Measurements from ENCODE around the gene RBM20.

RBM20 gene

DNA sequence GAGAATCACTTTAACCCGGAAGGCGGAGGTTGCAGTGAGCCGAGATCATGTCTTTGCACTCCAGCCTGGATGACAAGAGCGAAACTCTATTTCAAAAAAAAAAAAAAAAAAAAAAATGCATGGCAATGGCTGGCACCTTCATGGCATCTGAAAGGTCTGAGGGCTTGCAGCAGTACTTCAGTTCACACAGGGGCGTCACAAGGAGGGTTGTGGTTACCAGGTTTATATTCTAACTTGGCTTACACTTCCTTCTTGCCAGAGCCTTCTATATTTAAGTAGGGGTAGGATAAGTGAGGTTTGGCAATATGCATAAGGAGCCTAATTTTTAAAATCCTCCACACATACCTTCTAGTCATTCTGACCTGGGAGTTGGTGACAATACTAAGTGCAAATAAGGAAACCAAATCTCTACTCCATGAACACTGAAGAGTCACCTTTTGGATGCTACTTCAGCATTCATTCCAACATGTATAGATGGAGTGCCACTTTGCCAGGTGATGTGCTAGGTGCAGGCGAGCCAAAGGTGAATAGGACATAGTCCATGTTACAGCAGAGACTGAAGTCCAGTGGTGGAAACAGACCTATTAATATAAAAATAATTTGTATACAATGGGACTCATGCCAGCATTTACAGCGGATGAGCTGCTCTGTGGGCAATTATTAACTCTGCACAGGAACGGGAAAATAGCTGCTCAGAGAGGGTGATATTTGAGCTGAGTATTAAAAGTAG lies 169.8 kb downstream of the RBM20 start:
- no peak for DNase-seq (ENCODE audit: low spot score)

DNA sequence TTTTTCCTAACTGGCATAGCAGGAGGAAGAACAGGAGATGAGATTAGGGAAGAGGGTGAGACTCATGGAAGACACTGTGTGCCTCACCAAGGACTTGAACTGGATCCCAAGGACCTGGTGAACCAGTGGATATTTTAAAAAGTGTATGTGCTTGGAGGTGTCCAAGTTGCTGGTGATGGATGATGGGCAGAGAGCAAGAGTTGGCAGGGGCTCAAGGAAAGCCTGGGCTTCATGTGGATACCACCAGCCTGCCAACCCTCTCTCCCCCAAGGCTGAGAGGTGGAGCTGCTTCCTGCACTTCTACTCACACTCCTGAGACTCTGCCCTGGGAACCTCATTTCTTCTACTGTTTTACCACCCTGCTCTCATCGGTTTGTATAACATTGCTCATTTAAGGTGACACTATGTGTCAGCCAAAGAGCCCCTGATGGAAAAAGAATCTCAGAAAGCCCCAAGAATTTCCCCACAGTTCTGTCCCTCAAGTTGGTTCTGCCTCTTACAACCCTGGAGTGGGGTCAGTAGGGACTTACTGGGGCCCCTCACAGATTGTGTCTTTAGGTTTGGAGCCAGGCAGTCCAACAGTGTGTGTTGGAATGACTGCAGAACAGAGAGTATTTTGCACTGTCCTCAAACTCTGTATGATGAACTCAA lies 171.3 kb downstream of the RBM20 start:
- DNase-seq (ENCODE audit: low spot score), result no peak

DNA sequence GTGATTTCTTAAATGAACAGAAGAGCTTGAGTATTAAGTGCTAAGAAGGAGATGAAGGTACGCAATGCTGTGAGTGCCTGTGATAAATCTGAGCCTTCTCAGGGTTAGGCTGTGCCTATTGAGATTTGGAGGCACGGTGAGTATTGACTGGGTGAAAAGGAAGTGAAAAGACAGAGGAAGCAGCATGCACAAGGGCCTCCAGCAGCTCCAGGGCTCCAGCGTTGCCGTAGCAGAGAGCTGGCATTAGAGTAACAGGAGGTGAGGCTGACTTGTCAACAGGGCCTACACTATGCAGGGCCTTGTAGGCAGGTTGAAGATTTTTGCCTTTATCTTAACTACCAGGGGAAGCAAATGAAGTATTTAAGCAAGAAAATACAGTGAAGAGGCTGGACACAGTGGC lies 173.5 kb downstream of the RBM20 start:
- DNase-seq (ENCODE audit: low spot score), result no peak

DNA sequence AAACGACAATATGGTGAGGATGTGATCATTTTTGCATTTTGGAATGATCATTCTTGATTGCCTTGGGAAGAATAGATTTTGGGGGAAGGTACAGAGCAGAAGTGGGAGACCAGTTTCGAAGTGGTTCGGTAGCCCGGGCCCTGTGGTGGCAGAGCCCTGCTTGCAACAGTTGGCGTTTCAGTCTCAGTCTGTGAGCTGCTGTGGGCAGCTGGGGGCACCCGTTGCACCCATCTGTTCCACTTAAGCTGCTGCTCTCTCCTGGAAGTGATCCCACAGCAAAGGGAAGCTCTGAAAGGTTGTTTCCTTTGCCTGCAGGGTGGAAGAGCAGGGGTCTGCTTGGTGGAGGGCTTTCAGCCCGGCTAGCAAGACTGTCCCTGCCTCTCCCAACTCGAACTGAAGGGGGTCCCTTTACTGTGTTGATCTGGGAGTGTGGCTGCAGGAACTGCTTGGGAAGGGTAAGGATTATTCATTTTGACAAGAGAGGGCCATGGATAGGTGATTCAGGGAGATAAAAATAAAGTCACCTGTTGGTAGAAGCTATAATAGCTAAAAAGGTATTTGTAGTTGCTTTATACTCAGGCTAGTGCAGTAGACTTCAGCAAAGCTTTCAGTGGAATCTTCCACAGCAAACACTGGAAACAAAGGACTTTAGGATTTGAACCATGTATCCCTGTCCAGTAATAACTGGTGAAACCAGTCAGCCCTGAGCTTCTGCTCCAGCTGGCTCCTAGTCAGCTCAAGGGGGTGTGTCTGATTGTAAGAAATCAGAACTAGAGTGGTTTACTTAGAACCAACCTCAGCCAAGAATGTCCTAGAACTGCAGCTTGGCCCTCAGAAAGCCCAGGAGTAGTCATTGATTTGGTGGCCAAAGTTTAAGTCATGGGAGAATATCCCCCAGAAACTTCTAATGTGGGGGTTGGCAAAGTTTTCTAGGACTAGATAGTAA lies 174.4 kb downstream of the RBM20 start:
- no peak for DNase-seq (ENCODE audit: low spot score)

DNA sequence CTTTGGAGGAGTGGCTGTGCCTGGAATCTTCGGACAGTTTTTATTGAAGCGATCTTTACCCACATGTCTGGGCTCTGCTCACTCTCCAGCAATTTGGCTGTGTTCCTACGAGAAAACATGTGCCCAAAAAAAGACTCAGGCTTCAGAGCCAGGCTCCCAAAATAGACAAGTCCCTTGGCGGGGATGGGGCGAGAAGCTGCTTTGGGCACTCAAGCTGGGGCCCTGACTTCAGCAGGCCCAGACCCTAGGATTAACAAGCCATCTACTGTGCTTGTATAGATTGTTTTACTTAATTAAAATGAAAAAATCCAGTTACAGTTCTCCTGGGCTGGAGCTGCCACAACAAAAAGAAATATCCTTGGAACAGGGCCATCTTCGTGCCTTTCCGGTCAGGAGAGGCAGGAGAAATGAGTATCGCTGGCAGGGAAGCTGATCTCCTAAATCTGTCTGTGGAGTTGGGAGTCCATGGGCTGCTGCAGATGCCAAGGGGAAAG lies 176.2 kb downstream of the RBM20 start:
- DNase-seq (ENCODE audit: low spot score), result no peak

DNA sequence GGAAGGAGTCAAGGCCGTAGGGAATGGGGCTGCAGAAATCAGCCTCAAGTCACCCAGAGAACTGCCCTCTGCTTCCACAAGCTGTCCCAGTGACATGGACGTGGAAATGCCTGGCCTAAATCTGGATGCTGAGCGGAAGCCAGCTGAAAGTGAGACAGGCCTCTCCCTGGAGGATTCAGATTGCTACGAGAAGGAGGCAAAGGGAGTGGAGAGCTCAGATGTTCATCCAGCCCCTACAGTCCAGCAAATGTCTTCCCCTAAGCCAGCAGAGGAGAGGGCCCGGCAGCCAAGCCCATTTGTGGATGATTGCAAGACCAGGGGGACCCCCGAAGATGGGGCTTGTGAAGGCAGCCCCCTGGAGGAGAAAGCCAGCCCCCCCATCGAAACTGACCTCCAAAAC lies 177.4 kb downstream of the RBM20 start:
- DNase-seq (ENCODE audit: low spot score), result no peak

DNA sequence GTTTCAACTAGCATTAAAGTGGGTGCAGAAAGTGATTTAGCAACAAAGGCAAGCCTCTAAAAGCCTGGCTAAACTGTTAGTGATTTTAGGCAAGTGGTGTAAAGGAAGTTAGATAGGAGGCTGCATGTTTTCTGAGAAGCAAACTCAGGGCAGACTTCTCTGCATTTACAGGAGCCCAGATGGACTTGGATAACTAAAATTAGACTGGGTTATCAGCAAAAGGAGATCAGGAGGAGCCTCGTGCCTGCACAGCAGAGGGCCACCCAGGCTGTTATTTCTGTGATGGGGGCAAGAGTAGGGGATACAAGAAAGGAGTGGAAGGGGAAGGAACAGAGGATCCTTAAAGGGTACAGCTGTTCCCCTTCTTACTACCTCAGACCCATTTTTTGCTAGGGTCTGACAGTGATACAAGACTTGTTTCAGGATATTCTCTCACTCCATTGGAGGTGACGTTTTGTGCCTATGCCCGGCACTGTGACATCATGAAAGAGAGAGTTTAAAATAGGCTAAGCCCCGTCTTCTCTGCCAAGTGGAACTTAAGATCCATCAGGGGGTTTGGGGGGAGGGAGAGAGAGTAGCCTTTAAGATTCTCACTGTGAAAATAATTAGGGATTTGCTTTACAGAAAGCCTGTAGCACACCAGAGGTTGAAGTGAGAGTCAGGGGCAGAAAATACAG lies 178.0 kb downstream of the RBM20 start:
- DNase-seq (ENCODE audit: low spot score), result no peak

DNA sequence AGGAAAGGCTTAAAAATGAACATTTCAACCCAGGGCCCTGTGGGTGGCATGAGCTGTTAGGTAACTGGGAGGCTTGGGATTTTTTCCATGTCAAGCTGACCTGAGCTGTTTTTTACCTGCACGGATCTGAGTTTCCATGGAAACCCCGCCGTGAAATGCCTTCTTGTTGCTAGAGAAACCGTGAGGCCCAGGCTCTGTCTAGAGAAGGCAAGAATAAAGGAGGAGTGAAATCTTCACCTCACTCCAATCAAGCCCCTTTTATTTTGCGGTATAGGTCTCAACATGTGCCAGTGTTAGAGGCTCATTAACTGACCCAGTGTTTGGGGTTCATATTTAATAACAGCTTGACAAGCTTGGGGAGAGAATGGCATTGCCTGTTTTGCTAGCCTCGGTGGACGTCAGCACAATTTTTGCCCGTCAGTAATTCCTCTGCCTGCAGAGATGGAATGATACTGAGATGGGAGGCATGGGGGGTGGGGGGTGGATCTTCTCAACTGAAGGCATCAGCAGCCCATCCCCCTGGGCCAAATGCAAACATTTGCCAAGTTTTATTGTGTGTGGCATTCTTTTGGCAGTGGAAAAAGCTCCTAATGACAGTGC lies 178.7 kb downstream of the RBM20 start:
- DNase-seq (ENCODE audit: low spot score), result no peak

DNA sequence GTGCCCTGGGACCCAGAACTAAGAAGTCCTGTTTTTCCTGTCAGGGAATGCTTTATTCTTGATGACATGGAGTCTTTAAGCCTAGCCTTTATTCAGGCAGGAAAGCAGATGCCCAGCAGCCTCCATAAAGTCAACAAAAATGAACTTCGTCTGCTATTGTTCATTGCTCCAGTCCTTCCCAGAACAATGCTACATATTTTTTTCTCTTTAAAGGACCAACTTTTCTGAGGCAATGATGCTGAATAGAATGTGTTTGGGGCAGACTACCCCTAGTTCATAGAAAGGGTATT lies 180.0 kb downstream of the RBM20 start:
- DNase-seq (ENCODE audit: low spot score), result no peak

DNA sequence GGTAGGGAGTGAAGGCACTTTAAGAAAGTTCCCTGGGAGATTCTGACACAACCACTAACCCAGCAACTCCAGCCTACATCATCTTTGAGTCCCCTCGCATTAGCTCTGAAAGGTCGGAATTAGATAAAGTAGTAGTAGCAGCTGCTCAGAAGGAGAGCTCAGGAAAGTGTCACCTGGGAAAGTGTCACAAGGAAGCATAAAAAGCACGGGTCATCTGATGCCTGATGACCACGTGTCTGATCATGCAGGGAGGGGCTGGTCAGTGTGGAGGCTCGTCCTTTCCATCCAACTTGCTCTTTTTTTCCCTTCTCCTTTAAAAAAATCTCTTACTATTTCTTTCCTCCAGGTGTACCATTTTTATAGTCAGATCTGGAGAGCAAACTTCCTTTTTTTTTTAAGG lies 180.5 kb downstream of the RBM20 start:
- DNase-seq (ENCODE audit: low spot score), result no peak

DNA sequence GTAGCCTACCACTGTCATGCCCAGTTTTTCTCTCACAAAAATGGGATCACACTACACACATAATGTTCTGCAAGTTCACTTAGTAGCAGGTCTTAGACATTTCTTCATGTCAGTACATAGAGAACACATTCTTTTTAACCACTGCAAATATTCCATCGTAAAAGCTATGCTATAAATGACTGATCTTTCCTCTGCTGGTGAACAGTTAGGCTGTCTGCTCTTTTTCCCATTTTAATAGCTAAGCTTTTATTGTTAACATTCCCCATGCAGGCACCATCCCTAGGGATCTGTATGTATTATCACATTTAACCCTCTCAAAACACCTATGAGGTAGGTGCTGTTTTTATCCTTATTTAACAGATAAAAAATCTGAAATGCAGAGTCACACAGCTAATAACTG lies 181.4 kb downstream of the RBM20 start:
- DNase-seq (ENCODE audit: low spot score), result no peak

DNA sequence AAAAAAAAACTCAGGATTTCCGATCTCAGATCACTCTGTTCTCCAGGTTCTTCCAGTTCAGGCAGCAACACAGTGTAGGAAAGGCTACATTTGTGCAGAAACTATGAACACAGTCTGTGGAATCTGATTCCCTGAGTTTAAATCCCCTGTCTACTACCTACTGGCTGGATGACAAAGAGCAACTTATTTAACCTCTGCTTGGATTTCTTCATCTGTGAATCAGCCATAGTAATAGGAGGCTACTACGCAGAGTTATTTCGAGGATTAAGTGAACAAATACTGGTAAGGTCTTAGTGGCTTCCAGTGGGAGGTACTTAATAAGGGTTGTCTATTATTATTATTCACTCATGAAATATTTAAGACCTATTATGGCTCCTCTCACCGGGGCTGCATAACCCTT lies 183.3 kb downstream of the RBM20 start:
- no peak for DNase-seq (ENCODE audit: low spot score)

DNA sequence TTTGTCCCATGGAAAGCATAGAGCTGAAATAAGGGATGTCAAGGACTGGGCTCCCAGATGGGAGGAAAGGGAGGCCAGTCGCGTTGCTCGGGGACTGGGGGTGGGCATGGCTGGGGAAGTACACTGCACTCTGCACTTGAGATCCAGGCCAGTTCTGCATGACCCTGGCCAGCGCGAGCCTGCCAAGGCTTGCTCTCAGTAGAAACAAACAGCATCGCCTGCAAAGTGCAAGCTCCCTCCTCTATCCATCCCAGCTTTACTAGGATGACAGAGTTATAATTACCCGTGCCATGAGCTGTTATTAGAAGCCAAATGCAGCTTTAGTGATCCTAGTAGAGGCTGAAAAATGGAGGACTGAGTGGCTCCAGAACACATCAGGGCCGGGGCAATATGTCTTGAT lies 183.7 kb downstream of the RBM20 start:
- DNase-seq (ENCODE audit: low spot score), result no peak

DNA sequence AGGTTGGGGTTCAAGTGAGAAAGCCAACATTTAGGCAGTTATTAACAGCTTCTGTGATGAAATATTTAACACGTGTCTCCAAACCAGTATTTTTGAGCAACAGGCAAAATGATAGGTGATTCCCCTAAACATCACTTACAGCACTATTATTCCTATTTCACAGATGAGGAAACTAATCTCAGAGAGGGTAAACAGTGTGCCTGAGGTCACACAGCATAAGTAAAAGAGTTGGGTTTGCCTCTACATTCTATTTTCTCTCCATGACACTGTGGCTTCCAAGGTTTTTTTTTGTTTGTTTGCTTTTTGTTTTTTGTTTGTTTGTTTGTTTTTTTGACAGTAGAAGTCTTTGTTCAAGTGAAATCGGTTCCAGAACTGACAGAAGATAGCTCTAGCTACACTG lies 184.4 kb downstream of the RBM20 start:
- DNase-seq (ENCODE audit: low spot score), result no peak

DNA sequence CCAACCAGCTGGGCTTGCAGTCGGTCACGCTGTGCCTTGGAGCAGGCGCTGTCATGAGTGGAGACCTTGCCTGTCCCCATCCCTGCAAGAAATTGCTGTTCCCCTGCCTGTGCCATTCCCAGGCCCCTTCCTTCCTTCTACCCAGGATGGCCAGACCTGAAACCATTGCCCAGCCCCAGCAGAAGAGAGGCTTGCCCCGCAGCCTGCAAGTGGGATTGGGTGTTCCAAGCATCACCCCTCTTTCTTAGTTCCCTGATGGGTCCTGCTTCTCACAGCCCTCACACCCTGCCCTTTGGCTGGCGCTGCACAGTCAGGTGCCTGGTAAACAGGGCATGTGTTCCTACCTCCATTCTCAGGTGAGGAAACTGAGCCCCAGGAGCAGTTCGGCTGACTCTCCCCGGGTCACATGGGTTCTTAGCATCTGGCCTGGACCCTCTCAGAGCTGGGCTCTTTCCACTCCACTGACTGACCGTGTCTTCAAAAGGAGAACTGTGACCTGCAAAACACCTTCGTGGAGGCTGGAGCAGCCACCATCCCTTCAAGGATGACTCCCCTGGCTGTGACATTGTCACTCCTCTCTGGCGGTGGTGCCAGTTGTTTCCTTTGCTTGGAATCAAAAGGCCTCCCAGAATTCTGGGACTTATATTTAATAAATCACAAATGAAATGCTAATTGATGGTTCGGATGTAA lies 185.7 kb downstream of the RBM20 start:
- no peak for DNase-seq (ENCODE audit: low spot score)

DNA sequence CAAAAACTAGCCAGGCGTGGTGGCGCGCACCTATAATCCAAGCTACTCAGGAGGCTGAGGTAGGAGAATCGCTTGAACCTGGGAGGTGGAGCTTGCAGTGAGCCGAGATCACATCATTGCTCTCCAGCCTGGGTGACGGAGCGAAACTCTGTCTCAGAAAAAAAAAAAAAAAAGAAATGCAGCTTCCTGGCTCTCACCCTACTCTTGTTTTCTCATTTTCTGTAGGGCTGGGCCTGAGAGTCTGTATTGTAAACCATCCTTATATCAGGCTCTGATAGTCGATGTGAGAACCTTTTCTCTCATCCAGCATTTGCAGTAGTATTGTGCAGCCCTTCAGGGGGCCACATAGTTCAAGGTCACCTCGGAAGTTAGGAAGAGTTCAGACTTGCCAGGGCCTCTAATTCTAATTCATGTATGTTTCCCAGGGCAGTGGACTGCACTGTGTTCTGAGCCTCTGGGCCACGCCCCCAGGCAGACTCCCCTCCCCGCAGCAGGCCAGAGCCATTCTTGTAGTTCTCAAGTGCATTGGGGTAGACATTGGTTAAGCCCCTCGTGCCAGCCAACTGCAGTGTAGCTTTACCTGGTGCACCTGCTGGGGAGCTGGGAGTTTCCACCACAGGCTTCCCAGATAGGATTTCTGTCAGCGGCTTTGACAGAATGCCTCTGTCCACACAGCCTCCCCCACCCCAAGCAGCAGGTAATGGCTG lies 189.3 kb downstream of the RBM20 start:
- DNase-seq (ENCODE audit: low spot score), result no peak

DNA sequence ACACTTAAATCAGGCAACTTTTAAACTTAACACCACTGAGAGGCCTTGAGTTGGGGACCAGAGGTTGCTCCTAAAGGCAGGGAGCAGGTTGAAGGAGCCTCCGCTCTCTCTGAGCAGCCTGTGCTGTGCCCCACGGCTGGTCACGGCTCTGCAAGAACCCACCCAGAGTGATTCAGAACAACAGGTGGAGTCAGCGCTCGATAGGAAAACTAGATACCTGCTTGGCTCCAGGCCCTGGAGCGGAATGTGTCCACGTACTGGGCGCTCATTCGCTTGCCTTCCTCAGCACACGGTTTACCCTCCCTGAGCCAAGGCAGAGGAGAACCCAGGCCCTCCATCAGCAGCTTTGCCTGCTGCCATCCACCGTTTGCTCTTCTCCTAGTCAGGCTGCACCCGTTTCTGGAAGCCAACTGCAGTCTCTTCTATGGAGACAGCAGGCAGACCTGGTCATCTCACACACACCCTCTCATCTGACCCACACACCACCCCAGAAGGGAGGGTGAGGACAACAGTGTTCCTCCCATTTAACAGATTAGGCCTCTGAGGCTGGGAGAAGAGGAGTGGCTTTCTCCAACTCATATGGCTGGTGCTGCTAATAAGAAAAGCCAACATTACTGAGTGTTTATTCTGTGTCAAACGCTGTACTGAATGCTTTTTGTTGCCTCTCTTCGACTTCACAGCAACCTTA lies 189.9 kb downstream of the RBM20 start:
- DNase-seq (ENCODE audit: low spot score), result no peak

DNA sequence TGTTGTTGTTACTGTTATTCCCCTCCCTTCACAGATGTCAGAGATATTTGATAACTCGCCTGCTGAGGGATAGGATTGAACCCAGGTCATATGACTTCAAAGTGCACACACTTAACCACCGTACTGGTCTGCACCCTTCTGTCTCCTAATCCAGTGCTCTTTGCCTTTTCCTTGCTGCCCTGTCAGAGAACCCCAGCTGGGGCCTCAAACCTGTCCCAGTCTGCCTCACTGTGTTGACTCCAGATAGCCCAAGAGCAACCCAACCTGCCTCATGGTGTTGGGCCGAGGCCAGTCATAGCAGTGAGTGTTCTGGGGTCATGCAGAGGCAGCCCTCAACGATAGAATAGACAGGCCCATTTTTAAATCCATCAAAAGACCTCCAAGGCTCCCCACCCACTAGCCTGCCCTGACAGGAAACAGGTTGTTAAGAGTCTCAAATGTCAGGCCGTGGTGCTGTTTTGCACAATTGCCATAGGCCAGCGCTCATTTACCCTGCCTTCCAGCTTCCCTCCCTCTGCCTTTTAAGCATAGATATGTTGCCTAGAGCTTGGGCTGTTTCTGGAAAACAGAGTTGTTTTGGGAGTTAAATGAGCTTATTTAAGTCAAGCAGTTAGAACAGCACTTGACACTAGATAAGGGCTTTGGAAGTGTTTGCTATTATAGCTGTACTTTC lies 190.6 kb downstream of the RBM20 start:
- no peak for DNase-seq (ENCODE audit: low spot score)

DNA sequence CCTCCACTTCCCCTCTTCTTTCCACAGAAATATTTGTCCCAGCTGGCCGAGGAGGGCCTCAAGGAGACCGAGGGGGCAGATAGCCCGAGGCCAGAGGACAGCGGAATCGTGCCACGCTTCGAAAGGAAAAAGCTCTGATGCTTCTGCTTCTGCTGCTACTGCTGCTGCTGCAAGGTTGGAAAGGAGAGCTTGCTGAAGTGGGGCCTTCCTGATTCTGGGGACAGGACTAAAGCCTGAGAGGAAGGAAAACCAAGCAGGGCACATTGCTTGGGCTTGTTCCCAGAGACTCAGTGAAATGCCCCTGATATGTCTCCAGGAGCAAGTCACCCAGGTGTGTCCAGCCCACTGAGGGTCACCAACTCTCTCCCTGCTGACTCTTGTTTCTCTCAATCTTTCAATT lies 191.7 kb downstream of the RBM20 start:
- DNase-seq (ENCODE audit: low spot score), result no peak

DNA sequence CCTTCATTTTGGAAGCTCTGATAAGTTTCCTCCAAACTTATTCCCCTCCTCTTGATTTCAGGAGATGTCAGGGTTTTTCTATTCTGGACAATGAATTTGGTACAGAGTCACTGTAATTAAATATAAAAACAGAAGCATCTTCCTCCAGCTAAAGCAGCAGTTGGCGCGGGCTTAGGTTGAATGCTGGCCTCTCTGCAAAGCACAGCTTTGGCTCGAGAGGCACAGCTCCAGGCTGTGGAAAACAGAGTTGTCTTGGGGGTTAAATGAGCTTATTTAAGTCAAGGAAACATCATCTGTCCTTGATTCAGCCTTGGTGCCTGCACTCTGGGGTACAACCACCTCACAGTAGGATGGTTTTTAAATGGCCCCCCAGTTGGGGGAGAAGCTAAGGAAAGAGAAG lies 192.6 kb downstream of the RBM20 start:
- DNase-seq (ENCODE audit: low spot score), result no peak

All from RKO (cell line).